ENCODE data around the gene UGT2B11. TPM values are rescaled to one million over a fixed set of nuclear protein-coding genes. Genes with fewer than 3 reads are reported as not detected.

UGT2B11 gene
- total and polyA plus RNA-seq, 12 donors, result 0.14 to 0.22 TPM; not detected in 10

- Histone ChIP-seq H3K36me3 (replicated peaks in 1 of 2) (no peaks in the 10 kb centered on the region), H3K27ac (no peak overlapping the region), H3K4me1 (replicated peaks in 1 of 2) (no peaks in the 10 kb centered on the region), H3K27me3 (no peaks in the 10 kb centered on the region), H3K4me3 (no peak overlapping the region), H3K9me3 (replicated peaks in 1 of 3) (no peaks in the 10 kb centered on the region)
- TF ChIP-seq CTCF (IDR thresholded peaks at IDR 0.05) (no peak), POLR2A (IDR thresholded peaks at IDR 0.05) (no peak)
- 58 to 79% (median 67%) methylated on average over 2 of the region's 2 CpGs for WGBS, 4 donors
- intact Hi-C loops (cut with DNase I), result no loop called here
- no peak for DNase-seq
Measured at GRCh38 chr4:69156913-69157312, 57.6 kb downstream of the UGT2B11 start.

DNA sequence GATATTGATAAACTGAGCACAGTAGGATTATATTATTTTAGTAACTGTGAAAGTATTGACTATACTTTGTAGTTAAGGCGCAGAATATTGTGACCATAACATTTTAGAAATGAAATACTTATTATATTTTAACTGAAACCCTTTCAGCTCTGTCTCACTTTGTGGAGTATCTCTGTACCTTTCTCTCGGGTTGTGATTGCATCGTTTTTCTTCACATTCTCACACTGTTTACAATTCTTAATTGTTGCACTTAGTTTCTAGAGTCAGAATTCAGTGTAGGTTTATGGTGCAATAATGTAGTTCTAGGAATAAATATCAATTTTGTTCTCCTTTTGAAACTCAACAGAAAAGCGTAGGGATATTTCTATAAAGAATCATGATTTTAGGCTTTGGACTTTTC lies 60.5 kb downstream of the UGT2B11 start:
- Histone ChIP-seq H3K9me3 (replicated peaks in 1 of 3) (no peaks in the 10 kb centered on the region), H3K4me3 (no peak overlapping the region), H3K36me3 (replicated peaks in 1 of 2) (no peaks in the 10 kb centered on the region), H3K27ac (no peak overlapping the region), H3K27me3 (no peaks in the 10 kb centered on the region), H3K4me1 (replicated peaks in 1 of 2) (no peaks in the 10 kb centered on the region)
- WGBS, 4 donors, result 68 to 80% (median 75%) methylated on average over 4 of the region's 4 CpGs
- DNase-seq, result no peak
- intact Hi-C loops (cut with DNase I), result no loop called here
- no peak for TF ChIP-seq CTCF (IDR thresholded peaks at IDR 0.05)
- no peak for TF ChIP-seq POLR2A (IDR thresholded peaks at IDR 0.05)

Other genes starting within 250 kb of the UGT2B11 start
- gene UGT2B7, start 118.3 kb downstream of the UGT2B11 start, total RNA-seq, result under 1 TPM in 1 of 9 donors, not detected in 8; 0.23 TPM
- under 1 TPM in 1 of 3 donors, not detected in 2; 0.07 TPM for gene UGT2B7, start 118.3 kb downstream of the UGT2B11 start, polyA plus RNA-seq
- gene UGT2B28, start 65.7 kb upstream of the UGT2B11 start, total RNA-seq, result not detected
- gene UGT2B28, start 65.7 kb upstream of the UGT2B11 start, polyA plus RNA-seq, result not detected

All from adrenal gland (tissue), 12 donors.